MM.1S (cell line): Measurements from ENCODE around the gene CCL28.

ENCODE experiments used
- DNase-seq: peaks from one replicate; pipeline ENCODE4 v3.0.0-alpha.2; 2015
- H2AFZ ChIP-seq: fragments of 300-600 bp; sonication (generic); 2 replicates; pipeline ENCODE4 v1.6.0; 2016; ENCODE audit warnings: antibody characterized with exemption, low read length
- H3F3A ChIP-seq: fragments of 300-600 bp; sonication (generic); 2 replicates; pipeline ENCODE4 v1.6.1; 2016; ENCODE audit warnings: mild to moderate bottlenecking, antibody characterized with exemption, low read length, moderate library complexity, mixed read lengths; ENCODE audit not compliant: insufficient read depth
- H3K27ac ChIP-seq: fragments of 300-600 bp; sonication (generic); 2 replicates; pipeline ENCODE4 v1.5.1; 2016; ENCODE audit warnings: mild to moderate bottlenecking, low read length
- H3K27me3 ChIP-seq: fragments of 300-600 bp; sonication (generic); replicated peaks from 2 replicates; pipeline ENCODE4 v1.6.0; 2016; ENCODE audit warnings: low read length; ENCODE audit not compliant: insufficient read depth
- H3K36me3 ChIP-seq: fragments of 300-600 bp; sonication (generic); replicated peaks from 2 replicates; pipeline ENCODE4 v1.6.1; 2016; ENCODE audit warnings: mild to moderate bottlenecking, low read length, mixed read lengths; ENCODE audit not compliant: insufficient read depth
- H3K4me1 ChIP-seq: fragments of 300-600 bp; sonication (generic); 2 replicates; pipeline ENCODE4 v1.6.1; 2016; ENCODE audit warnings: low read length, mixed read lengths
- H3K4me2 ChIP-seq: fragments of 300-600 bp; sonication (generic); 2 replicates; pipeline ENCODE4 v1.6.0; 2016; ENCODE audit warnings: low read depth, low read length
- H3K4me3 ChIP-seq: fragments of 300-600 bp; sonication (generic); 2 replicates; pipeline ENCODE4 v1.5.1; 2016; ENCODE audit warnings: low read length, mixed read lengths
- H3K79me2 ChIP-seq: fragments of 300-600 bp; sonication (generic); 2 replicates; pipeline ENCODE4 v1.6.1; 2016; ENCODE audit warnings: mixed run types, low read length, mixed read lengths
- H3K9ac ChIP-seq: fragments of 300-600 bp; sonication (generic); 2 replicates; pipeline ENCODE4 v1.6.1; 2016; ENCODE audit warnings: low read length, mixed read lengths
- H3K9me2 ChIP-seq: fragments of 300-600 bp; sonication (generic); replicated peaks from 2 replicates; pipeline ENCODE4 v1.6.1; 2016; ENCODE audit warnings: mild to moderate bottlenecking, low read length, mixed read lengths; ENCODE audit not compliant: insufficient read depth
- H3K9me3 ChIP-seq: fragments of 300-600 bp; sonication (generic); replicated peaks from 2 replicates; pipeline ENCODE4 v1.6.1; 2016; ENCODE audit warnings: mild to moderate bottlenecking, low read length, mixed read lengths; ENCODE audit not compliant: insufficient read depth
- H4K20me1 ChIP-seq: fragments of 300-600 bp; sonication (generic); 2 replicates; pipeline ENCODE4 v1.6.1; 2016; ENCODE audit warnings: mild to moderate bottlenecking, low read length, moderate library complexity, mixed read lengths; ENCODE audit not compliant: insufficient read depth
- CTCF ChIP-seq: fragments of 300-600 bp; sonication (generic); IDR thresholded peaks from 2 replicates; pipeline ENCODE4 v1.5.1; 2016; ENCODE audit warnings: antibody characterized with exemption, low read length, mixed read lengths
- EZH2 ChIP-seq: fragments of 300-600 bp; sonication (generic); optimal IDR thresholded peaks from 2 replicates; pipeline ENCODE3; 2017; ENCODE audit warnings: low read depth, mild to moderate bottlenecking, antibody characterized with exemption, low read length, mixed read lengths
- EZH2phosphoT487 ChIP-seq: fragments of 300-600 bp; sonication (generic); IDR thresholded peaks from 2 replicates; pipeline ENCODE4 v1.6.1; 2018; ENCODE audit warnings: antibody characterized with exemption, low read length

CCL28 gene

DNA sequence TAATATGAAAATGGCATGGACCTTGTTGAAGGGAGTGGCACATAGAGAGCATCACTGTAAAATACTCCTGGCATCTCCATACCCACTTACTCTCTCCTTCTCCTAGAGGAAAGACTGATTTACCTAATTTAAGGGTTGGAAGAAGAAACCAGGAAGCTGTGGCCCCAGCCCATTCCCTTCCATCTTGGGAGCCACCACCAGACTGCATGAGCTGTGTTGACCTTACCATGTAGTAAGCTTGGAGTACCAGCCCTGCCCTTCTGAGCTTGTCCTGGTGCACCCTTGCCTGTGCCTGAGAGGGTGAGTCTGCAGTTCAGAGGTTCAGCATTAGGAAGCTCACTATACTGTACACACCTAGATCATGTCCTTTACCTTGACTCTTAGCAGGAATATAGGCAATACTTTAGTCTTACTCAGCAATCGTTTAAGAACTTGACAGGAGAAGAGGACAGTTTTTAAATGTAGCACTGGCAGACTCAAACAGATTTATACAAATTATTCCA, 63.3 kb downstream of the CCL28 start:
- Histone ChIP-seq H3K27ac (no peak overlapping the region), H3K36me3 (no peaks in the 10 kb centered on the region), H3F3A (no peaks in the 10 kb centered on the region), H3K9me2 (no peaks in the 10 kb centered on the region), H3K4me3 (no peak overlapping the region), H3K9ac (no peak overlapping the region), H3K27me3 (no peaks in the 10 kb centered on the region), H3K4me1 (no peaks in the 10 kb centered on the region), H3K9me3 (no peaks in the 10 kb centered on the region), H3K79me2 (no peaks in the 10 kb centered on the region), H3K4me2 (no peak overlapping the region), H2AFZ (no peak overlapping the region), H4K20me1 (no peaks in the 10 kb centered on the region)
- no peak for TF ChIP-seq EZH2
- no peak for TF ChIP-seq CTCF
- TF ChIP-seq EZH2phosphoT487, result no peak
- DNase-seq, result no peak

- H3K27ac ChIP-seq, result no peak overlapping the region
- H2AFZ ChIP-seq, result no peak overlapping the region
- no peaks in the 10 kb centered on the region for H3K9me3 ChIP-seq
- no peak overlapping the region for H3K4me3 ChIP-seq
- TF ChIP-seq EZH2 (no peak), CTCF (no peak), EZH2phosphoT487 (no peak)
- H3K79me2 ChIP-seq, result no peaks in the 10 kb centered on the region
- no peaks in the 10 kb centered on the region for H3K4me1 ChIP-seq
- DNase-seq, result no peak
- H3K9ac ChIP-seq, result no peak overlapping the region
- no peaks in the 10 kb centered on the region for H3K9me2 ChIP-seq
- H3K27me3 ChIP-seq, result no peaks in the 10 kb centered on the region
- no peaks in the 10 kb centered on the region for H3K36me3 ChIP-seq
- H4K20me1 ChIP-seq, result no peaks in the 10 kb centered on the region
- H3K4me2 ChIP-seq, result no peak overlapping the region
- H3F3A ChIP-seq, result no peaks in the 10 kb centered on the region
These were observed 64.0 kb downstream of the CCL28 start for GRCh38 chr5:43348207-43348606.

- Histone ChIP-seq H3K4me1 (no peaks in the 10 kb centered on the region), H3K79me2 (no peaks in the 10 kb centered on the region), H3K27ac (no peak overlapping the region), H3K4me3 (no peak overlapping the region), H3K27me3 (no peaks in the 10 kb centered on the region), H3K9me3 (no peaks in the 10 kb centered on the region), H3K9ac (no peak overlapping the region), H3K36me3 (no peaks in the 10 kb centered on the region), H3K4me2 (no peak overlapping the region), H3K9me2 (no peaks in the 10 kb centered on the region), H4K20me1 (no peaks in the 10 kb centered on the region), H2AFZ (no peak overlapping the region), H3F3A (no peaks in the 10 kb centered on the region)
- DNase-seq, result no peak
- TF ChIP-seq EZH2phosphoT487, result no peak
- TF ChIP-seq EZH2, result no peak
- TF ChIP-seq CTCF, result no peak
These were observed 73.3 kb downstream of the CCL28 start for GRCh38 chr5:43338862-43339261.
